Activated CD8-positive, alpha-beta T cell treated with anti-CD3 and anti-CD28 coated beads for 36 hours (primary cell): ENCODE results near the gene OLIG2. TPM values are rescaled to one million over a fixed set of nuclear protein-coding genes. Genes with fewer than 3 reads are reported as not detected.

ENCODE experiments used
- ATAC-seq: fragments of 200-7000 bp; cut with Tn5 transposase; one replicate; pipeline ENCODE4 v1.10.0; 2021; ENCODE audit warnings: mild to moderate bottlenecking, moderate library complexity
- CTCF ChIA-PET: fragments of 350-600 bp; sonication (Branson Sonifier 250); formaldehyde crosslinking; loops from one replicate; lab custom pipeline; 2021; ENCODE audit warnings: antibody characterized with exemption; lab: Charles Lee
- POLR2A ChIA-PET: fragments of 350-600 bp; sonication (Branson Sonifier 250); formaldehyde crosslinking; loops from one replicate; lab custom pipeline; 2021; ENCODE audit warnings: antibody characterized with exemption; lab: Charles Lee
- DNase-seq: peaks from one replicate; pipeline ENCODE4 v3.0.0-alpha.2; 2020
- H3K27ac Mint-ChIP-seq: one replicate; pipeline ENCODE4 v1.8.0; 2021; ENCODE audit warnings: mild to moderate bottlenecking, mixed read lengths
- H3K27me3 Mint-ChIP-seq: one replicate; pipeline ENCODE4 v1.8.0; 2021; ENCODE audit warnings: mixed read lengths
- H3K36me3 Mint-ChIP-seq: one replicate; pipeline ENCODE4 v1.8.0; 2021; ENCODE audit warnings: low read depth, mixed read lengths
- H3K4me1 Mint-ChIP-seq: one replicate; pipeline ENCODE4 v1.8.0; 2021; ENCODE audit warnings: low read depth, mixed read lengths
- H3K4me3 Mint-ChIP-seq: one replicate; pipeline ENCODE4 v1.8.0; 2021; ENCODE audit warnings: mild to moderate bottlenecking, moderate library complexity, mixed read lengths
- H3K9me3 Mint-ChIP-seq: one replicate; pipeline ENCODE4 v1.8.0; 2021; ENCODE audit warnings: mixed read lengths
- CTCF ChIP-seq: fragments of 200-600 bp; IDR thresholded peaks from one replicate; pipeline ENCODE4 v1.8.0; 2022; ENCODE audit warnings: antibody characterized with exemption, mild to moderate bottlenecking
- intact Hi-C: fragments of 100-400 bp; cut with micrococcal nuclease; formaldehyde crosslinking; loops from one replicate; pipeline ENCODE4 v1.10.0; 2022
- total RNA-seq, 2 experiments: library from RNA; stranded (reverse); gene quantifications; one replicate each; pipeline ENCODE4 v1.2.3, GENCODE V29; 2021

The OLIG2 gene
- total RNA-seq, 2 experiments from 2014 or later: not detected

- no peak for DNase-seq
- POLR2A ChIA-PET: interaction anchor here (1.4 kb wide), 1 partner anchor 11 kb away, joined by 3 read pairs; no protein-coding TSS in a partner anchor
- Mint-ChIP-seq H3K27ac (no peak overlapping the region), H3K36me3 (no peaks in the 10 kb centered on the region), H3K27me3 (peaks cover 82% of the 10 kb centered on the region), H3K4me3 (no peak overlapping the region), H3K9me3 (no peaks in the 10 kb centered on the region), H3K4me1 (peaks cover 39% of the 10 kb centered on the region)
- intact Hi-C loops: loop anchor here (5.0 to 10.0 kb wide), 2 partner anchors 50 to 102 kb away; partner anchors contain the start of gene OLIG1
- CTCF ChIA-PET: interaction anchor here (0.8 to 1.8 kb wide), 2 partner anchors 82 to 102 kb away, joined by 3 to 5 read pairs; no protein-coding TSS in a partner anchor
- TF ChIP-seq CTCF: no peak
- no peak for ATAC-seq
Measured at GRCh38 chr21:33022489-33022827, 3.3 kb upstream of the OLIG2 start.

GRCh38 chr21:33022828-33023573, 2.7 kb upstream of the OLIG2 start:
- DNase-seq (no peak), ATAC-seq (no peak)
- H3K36me3 Mint-ChIP-seq: no peaks in the 10 kb centered on the region
- ChIA-PET CTCF (interaction anchor here (1.8 kb wide), 1 partner anchor 82 kb away, joined by 5 read pairs; no protein-coding TSS in a partner anchor), POLR2A (interaction anchor here (1.4 kb wide), 1 partner anchor 11 kb away, joined by 3 read pairs; no protein-coding TSS in a partner anchor)
- TF ChIP-seq CTCF: no peak
- no peaks in the 10 kb centered on the region for H3K9me3 Mint-ChIP-seq
- no peak overlapping the region for H3K27ac Mint-ChIP-seq
- H3K4me3 Mint-ChIP-seq: no peak overlapping the region
- peaks cover 39% of the 10 kb centered on the region for H3K4me1 Mint-ChIP-seq
- peaks cover 83% of the 10 kb centered on the region for H3K27me3 Mint-ChIP-seq
- intact Hi-C loops: loop anchor here (5.0 to 10.0 kb wide), 2 partner anchors 49 to 102 kb away; partner anchors contain the start of gene OLIG1

GRCh38 chr21:33023574-33024200, 2.0 kb upstream of the OLIG2 start:
- POLR2A ChIA-PET: no interaction called here
- intact Hi-C loops: loop anchor here (5.0 to 10.0 kb wide), 2 partner anchors 49 to 101 kb away; partner anchors contain the start of gene OLIG1
- no peak for ATAC-seq
- no peaks in the 10 kb centered on the region for H3K9me3 Mint-ChIP-seq
- H3K36me3 Mint-ChIP-seq: no peaks in the 10 kb centered on the region
- H3K4me3 Mint-ChIP-seq: peak overlapping the region; percentile 3
- peak; percentile 33 for DNase-seq
- H3K27ac Mint-ChIP-seq: no peak overlapping the region
- peaks cover 43% of the 10 kb centered on the region for H3K4me1 Mint-ChIP-seq
- TF ChIP-seq CTCF: no peak
- CTCF ChIA-PET: no interaction called here
- peaks cover 82% of the 10 kb centered on the region for H3K27me3 Mint-ChIP-seq

- Mint-ChIP-seq H3K4me1 (peaks cover 44% of the 10 kb centered on the region), H3K27me3 (peaks cover 80% of the 10 kb centered on the region), H3K4me3 (peak overlapping the region; percentile 3), H3K9me3 (no peaks in the 10 kb centered on the region), H3K27ac (no peak overlapping the region), H3K36me3 (no peaks in the 10 kb centered on the region)
- DNase-seq (no peak), ATAC-seq (no peak)
- POLR2A ChIA-PET: interaction anchor here (0.7 kb wide), 1 partner anchor 113 kb away, joined by 3 read pairs; no protein-coding TSS in a partner anchor
- intact Hi-C loops: loop anchor here (5.0 to 10.0 kb wide), 2 partner anchors 48 to 100 kb away; partner anchors contain the start of gene OLIG1
- CTCF ChIA-PET: no interaction called here
- TF ChIP-seq CTCF: no peak
Measured at GRCh38 chr21:33024201-33025103, 1.3 kb upstream of the OLIG2 start.
